Dermis lymphatic vessel endothelial cell (primary cell): Measurements from ENCODE around the gene SHOX. TPM values are rescaled to one million over a fixed set of nuclear protein-coding genes. Genes with fewer than 3 reads are reported as not detected.

Experiments used
- total RNA-seq: library from RNA; depleted of rRNA; stranded (reverse); fragments of >200 nt; gene quantifications from 2 replicates; pipeline ENCODE4 v1.2.1, GENCODE V29; 2014

The SHOX gene
- under 0.01 TPM in 1 of 2 replicates, not detected in the other for total RNA-seq

GRCh38 chrX:630612-631496 is at the start of gene SHOX:
SHOX (plus strand) TSS chrX:630791; CDS start chrX:630898, 107 bp downstream.

Other genes with a start within 250 kb of the SHOX start
- gene PPP2R3B, start 243.9 kb upstream of the SHOX start, total RNA-seq: 8.3 and 17.6 TPM in 2 replicates